T-cell (primary cell): ENCODE data around the gene RAG1. TPM values are rescaled to one million over a fixed set of nuclear protein-coding genes. Genes with fewer than 3 reads are reported as not detected.
"Not testable (repeated sequence)": the region's sequence is repeated elsewhere in the genome, so short reads cannot be mapped to it uniquely, and the experiment has no call there.

Experiments
- ATAC-seq, 4 experiments: fragments of 200-7000 bp in 3 of 4; fragments of 150-1000 bp in 1 of 4; cut with Tn5 transposase; replicated peaks in 1 of 4; 1 replicate in 3 of 4; 2 replicates in 1 of 4; pipeline ENCODE4 v1.10.0; 2021; ENCODE audit warnings: moderate library complexity in 3 of 4, mild to moderate bottlenecking in 2 of 4, moderate number of reproducible peaks in 1 of 4
- CTCF ChIA-PET, 2 donors: fragments of 300-600 bp; sonication (Branson Sonifier 250); formaldehyde crosslinking; loops; one replicate each; lab custom pipeline; 2022; ENCODE audit warnings: antibody characterized with exemption in 2 of 2; lab: Charles Lee
- POLR2A ChIA-PET, 2 donors: fragments of 300-600 bp; sonication (Branson Sonifier 250); formaldehyde crosslinking; loops; one replicate each; lab custom pipeline; 2022; ENCODE audit warnings: antibody characterized with exemption in 2 of 2; lab: Charles Lee
- DNase-seq, 35 experiments: peaks; one replicate each; pipeline versions ENCODE4 v3.0.0 to v3.0.0-alpha.2; 2013 to 2023
- H3K27ac ChIP-seq: one replicate; pipeline ENCODE4 v1.5.1; 2013; ENCODE audit warnings: low read length
- H3K27me3 ChIP-seq, 2 experiments: replicated peaks in 1 of 2; 1 replicate in 1 of 2; 2 replicates in 1 of 2; pipeline versions ENCODE4 v1.6.1 to v1.7.0; 2013; ENCODE audit warnings: low read length in 1 of 2, mixed read lengths in 1 of 2; ENCODE audit not compliant: control insufficient read depth in 2 of 2, insufficient read depth in 2 of 2; ENCODE audit errors: extremely low read depth in 1 of 2
- H3K36me3 ChIP-seq, 2 donors: 1 replicate in 1 of 2; 2 replicates in 1 of 2; pipeline versions ENCODE4 v1.6.1 to v1.7.0; 2013; ENCODE audit warnings: low read length in 1 of 2; ENCODE audit not compliant: control insufficient read depth in 2 of 2, insufficient read depth in 1 of 2; ENCODE audit errors: extremely low read depth in 1 of 2
- H3K4me1 ChIP-seq, 2 experiments: 1 replicate in 1 of 2; 2 replicates in 1 of 2; pipeline versions ENCODE4 v1.6.1 to v1.7.0; 2013; ENCODE audit warnings: low read length in 2 of 2, mixed read lengths in 1 of 2; ENCODE audit not compliant: insufficient read depth in 2 of 2, control insufficient read depth in 1 of 2; ENCODE audit errors: extremely low read depth in 1 of 2
- H3K4me3 ChIP-seq, 2 donors: 1 replicate in 1 of 2; 2 replicates in 1 of 2; pipeline versions ENCODE4 v1.5.1 to v1.7.0; 2013; ENCODE audit warnings: mild to moderate bottlenecking in 2 of 2, low read length in 1 of 2, moderate library complexity in 1 of 2; ENCODE audit not compliant: control insufficient read depth in 1 of 2; ENCODE audit errors: extremely low read depth in 1 of 2
- H3K9me3 ChIP-seq: 2 replicates; pipeline ENCODE4 v1.7.0; 2013
- H3K27ac Mint-ChIP-seq, 2 donors: one replicate each; pipeline ENCODE4 v1.8.0; 2020 to 2021; ENCODE audit warnings: mild to moderate bottlenecking in 2 of 2, mixed read lengths in 2 of 2
- H3K27me3 Mint-ChIP-seq, 2 donors: one replicate each; pipeline ENCODE4 v1.8.0; 2021 to 2022; ENCODE audit warnings: mixed read lengths in 2 of 2
- H3K36me3 Mint-ChIP-seq: one replicate; pipeline ENCODE4 v1.8.0; 2021; ENCODE audit warnings: mixed read lengths
- H3K4me1 Mint-ChIP-seq, 3 donors: one replicate each; pipeline ENCODE4 v1.8.0; 2020 to 2022; ENCODE audit warnings: mixed read lengths in 3 of 3, mild to moderate bottlenecking in 1 of 3
- H3K4me3 Mint-ChIP-seq, 3 donors: one replicate each; pipeline ENCODE4 v1.8.0; 2020 to 2022; ENCODE audit warnings: mild to moderate bottlenecking in 3 of 3, mixed read lengths in 3 of 3, moderate library complexity in 3 of 3
- H3K9me3 Mint-ChIP-seq, 3 donors: one replicate each; pipeline ENCODE4 v1.8.0; 2020 to 2022; ENCODE audit warnings: mixed read lengths in 3 of 3
- WGBS: methylation state at CpG from one replicate; pipeline ENCODE4 v1.1.5; 2013; ENCODE audit warnings: missing lambda C conversion rate; ENCODE audit not compliant: insufficient coverage; 5-methylcytosine and 5-hydroxymethylcytosine counted together
- total RNA-seq, 35 experiments: library from RNA in 6 of 35; stranded (reverse) in 6 of 35; fragments of 120-200 nt in 1 of 35; gene quantifications; one replicate each; pipeline versions ENCODE4 v1.2.1 to v1.2.4 and lab custom pipeline; 2013 to 2026

RAG1 gene
- total RNA-seq, 5 donors from 2014 or later (not counting 1 experiment from before 2014, with no cell fraction given), result 0.10 to 0.67 (median 0.39) TPM

DNA sequence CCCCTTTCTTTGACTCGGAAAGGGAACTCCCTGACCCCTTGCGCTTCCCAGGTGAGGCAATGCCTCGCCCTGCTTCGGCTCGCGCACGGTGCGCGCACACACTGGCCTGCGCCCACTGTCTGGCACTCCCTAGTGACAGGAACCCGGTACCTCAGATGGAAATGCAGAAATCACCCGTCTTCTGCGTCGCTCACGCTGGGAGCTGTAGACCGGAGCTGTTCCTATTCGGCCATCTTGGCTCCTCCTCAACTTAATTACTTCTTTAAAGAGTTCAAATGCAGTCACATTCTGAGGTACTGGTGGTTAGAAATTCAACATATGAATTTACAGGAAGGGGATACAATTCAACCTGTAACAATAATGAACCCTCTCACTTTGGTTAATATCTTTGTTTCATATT is 10.4 kb upstream of the RAG1 start:
- CTCF ChIA-PET, H3K4me3 Mint-ChIP-seq, H3K9me3 ChIP-seq, H3K27me3 ChIP-seq, H3K4me3 ChIP-seq, H3K36me3 ChIP-seq, H3K4me1 ChIP-seq, H3K27me3 Mint-ChIP-seq, H3K27ac ChIP-seq, POLR2A ChIA-PET, ATAC-seq, DNase-seq, H3K36me3 Mint-ChIP-seq: not testable (repeated sequence)
- WGBS, result no CpG with 5 or more reads among the region's 17 CpGs
- Mint-ChIP-seq H3K27ac (peak overlapping the region in 1 of 2 donors; percentile 36), H3K9me3 (peaks cover 0 to 10% (median 5%) of the 10 kb centered on the region in 3 donors), H3K4me1 (peaks cover 14 to 29% (median 28%) of the 10 kb centered on the region in 3 donors)

DNA sequence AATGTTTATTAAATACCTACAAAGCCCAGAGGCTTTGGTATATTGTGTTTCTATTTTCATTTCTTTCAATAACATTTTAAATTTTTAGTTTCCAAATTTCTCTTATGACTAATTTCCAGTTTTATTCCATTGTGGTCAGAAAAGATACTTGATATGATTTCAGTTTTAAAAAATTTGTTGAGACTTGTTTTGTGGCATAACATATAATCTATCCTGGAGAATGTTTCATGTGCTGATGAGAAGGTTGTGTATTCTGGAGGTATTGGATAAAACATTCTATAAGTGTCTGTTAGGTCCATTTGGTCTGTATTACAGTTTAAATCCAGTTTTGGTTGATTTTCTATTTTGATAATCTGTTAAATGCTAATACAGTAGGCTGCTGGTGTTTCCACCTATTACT is 9.8 kb upstream of the RAG1 start:
- peak overlapping the region; percentile 77 to 78 for H3K27ac Mint-ChIP-seq
- ChIA-PET POLR2A (no interaction called here), CTCF (no interaction called here)
- H3K9me3 Mint-ChIP-seq, result peaks cover 0 to 10% (median 5%) of the 10 kb centered on the region in 3 donors
- Histone ChIP-seq H3K4me3 (peak overlapping the region in 1 of 2 donors; percentile 12), H3K36me3 (no peaks in the 10 kb centered on the region), H3K4me1 (peaks cover 0 to 9% of the 10 kb centered on the region in 2 experiments), H3K27me3 (no peaks in the 10 kb centered on the region), H3K9me3 (no peaks in the 10 kb centered on the region), H3K27ac (peak overlapping the region; percentile 78)
- DNase-seq (no peak), ATAC-seq (no peak)
- H3K27me3 Mint-ChIP-seq, result no peaks in the 10 kb centered on the region
- H3K4me3 Mint-ChIP-seq, result peak overlapping the region in 2 of 3 donors; percentile 26 to 31
- peaks cover 14 to 29% (median 28%) of the 10 kb centered on the region in 3 donors for H3K4me1 Mint-ChIP-seq
- no peaks in the 10 kb centered on the region for H3K36me3 Mint-ChIP-seq

DNA sequence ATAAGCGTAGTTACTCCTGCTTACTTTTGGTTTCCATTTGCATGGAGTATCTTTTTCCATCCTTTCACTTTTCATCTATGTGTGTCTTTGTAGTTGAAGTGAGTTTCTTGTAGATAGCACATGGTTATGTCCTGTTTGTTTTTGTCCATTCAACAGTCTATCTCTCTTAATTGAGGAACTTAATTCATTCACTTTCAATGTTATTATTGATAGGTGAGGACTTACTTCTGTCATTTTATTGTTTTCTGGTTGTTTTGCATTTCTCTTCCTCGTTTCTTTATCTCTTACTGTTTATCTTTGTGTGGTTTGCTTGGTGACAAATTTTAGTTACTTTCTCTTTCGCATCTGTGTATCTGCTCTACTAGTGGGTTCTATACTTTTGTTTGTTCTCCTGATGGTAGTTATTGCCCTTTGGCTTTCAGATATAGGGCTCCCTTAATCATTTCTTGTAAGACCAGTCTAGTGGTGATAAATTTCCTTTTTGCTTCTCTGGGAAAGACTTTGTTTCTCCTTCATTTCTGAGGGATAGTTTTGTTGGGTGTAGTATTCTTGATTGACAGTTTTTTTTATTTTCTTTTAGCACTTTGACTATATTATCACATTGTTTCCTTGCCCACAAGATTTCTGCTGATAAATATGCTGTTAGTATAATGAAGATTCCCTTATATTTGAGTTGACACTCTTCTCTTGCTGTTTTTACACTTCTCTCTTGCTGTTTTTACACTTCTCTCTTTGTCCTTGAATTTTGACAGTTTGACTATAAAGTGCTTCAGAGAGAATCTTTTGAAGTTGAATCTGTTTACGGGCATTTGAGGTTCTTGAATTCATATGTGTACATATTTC is 9.0 kb upstream of the RAG1 start:
- peaks cover 0 to 9% of the 10 kb centered on the region in 2 experiments for H3K4me1 ChIP-seq
- peak overlapping the region in 1 of 2 donors; percentile 12 for H3K4me3 ChIP-seq
- no peaks in the 10 kb centered on the region for H3K27me3 ChIP-seq
- H3K4me1 Mint-ChIP-seq, result peaks cover 14 to 29% (median 28%) of the 10 kb centered on the region in 3 donors
- H3K9me3 ChIP-seq, result no peaks in the 10 kb centered on the region
- no CpG with 5 or more reads among the region's 4 CpGs for WGBS
- ATAC-seq (peak; percentile 54 to 82 (median 64)), DNase-seq (peak in 1 of 35 experiments; percentile 34)
- H3K27ac ChIP-seq, result peak overlapping the region; percentile 78
- peak overlapping the region; percentile 77 to 78 for H3K27ac Mint-ChIP-seq
- H3K27me3 Mint-ChIP-seq, result peaks cover 0 to under 1% of the 10 kb centered on the region in 2 donors
- CTCF ChIA-PET, result no interaction called here
- POLR2A ChIA-PET, result no interaction called here
- H3K9me3 Mint-ChIP-seq, result peaks cover 0 to 10% (median 5%) of the 10 kb centered on the region in 3 donors
- H3K36me3 Mint-ChIP-seq, result no peaks in the 10 kb centered on the region
- no peaks in the 10 kb centered on the region for H3K36me3 ChIP-seq
- H3K4me3 Mint-ChIP-seq, result peak overlapping the region; percentile 26 to 69 (median 31)

DNA sequence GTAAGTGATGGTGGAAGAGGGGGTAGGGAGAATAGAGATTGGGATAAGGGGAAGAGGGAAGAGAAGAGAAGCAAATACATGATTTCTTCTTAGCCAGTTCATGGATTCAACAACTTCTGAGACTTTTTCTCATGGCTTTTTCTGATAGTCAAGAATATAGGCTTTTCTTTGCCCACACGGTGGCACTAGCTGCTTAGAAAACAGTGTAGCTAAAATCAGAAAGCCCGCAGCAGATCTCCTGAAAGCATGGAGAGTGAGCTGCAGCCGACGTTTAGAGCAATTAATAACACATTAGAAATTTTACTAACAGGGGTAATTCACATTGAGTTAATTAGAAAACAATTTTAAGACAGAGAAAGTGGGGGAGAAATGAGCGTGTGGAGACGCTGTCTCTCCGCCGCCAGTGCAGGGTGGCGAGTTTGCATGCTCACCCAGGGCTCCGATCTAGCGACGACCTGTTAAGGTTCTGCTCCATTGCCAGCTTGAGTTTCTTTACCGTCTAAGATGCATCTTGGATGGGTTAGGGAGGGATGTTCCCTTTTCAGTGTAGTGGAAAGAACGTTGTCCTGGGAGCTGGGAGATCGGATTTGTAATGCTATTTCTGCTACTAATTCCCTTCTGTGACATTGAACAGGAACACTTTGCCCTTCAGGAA is 3.3 kb upstream of the RAG1 start:
- DNase-seq (peak in 31 of 35 experiments; percentile 5 to 72 (median 30)), ATAC-seq (peak; percentile 56 to 69 (median 60))
- H3K4me3 ChIP-seq, result peak overlapping the region; percentile 4 to 48
- Mint-ChIP-seq H3K27ac (no peak overlapping the region), H3K9me3 (peaks cover 0 to 6% (median 5%) of the 10 kb centered on the region in 3 donors), H3K36me3 (no peaks in the 10 kb centered on the region), H3K4me3 (peak overlapping the region; percentile 64 to 79 (median 68)), H3K4me1 (peaks cover 7 to 20% (median 14%) of the 10 kb centered on the region in 3 donors), H3K27me3 (peaks cover 34% of the 10 kb centered on the region in 2 donors)
- no peak overlapping the region for H3K27ac ChIP-seq
- H3K9me3 ChIP-seq, result no peaks in the 10 kb centered on the region
- H3K4me1 ChIP-seq, result peaks cover 0 to 12% of the 10 kb centered on the region in 2 experiments
- 5% methylated on average over 6 of the region's 15 CpGs for WGBS
- ChIA-PET CTCF (interaction anchor here (0.6 to 6.6 kb wide), 21 partner anchors 9 to 376 kb away, joined by 3 to 97 read pairs (median 4); no protein-coding TSS in a partner anchor), POLR2A (no interaction called here)
- H3K27me3 ChIP-seq, result peaks cover 0 to 10% of the 10 kb centered on the region in 2 experiments
- no peaks in the 10 kb centered on the region for H3K36me3 ChIP-seq

DNA sequence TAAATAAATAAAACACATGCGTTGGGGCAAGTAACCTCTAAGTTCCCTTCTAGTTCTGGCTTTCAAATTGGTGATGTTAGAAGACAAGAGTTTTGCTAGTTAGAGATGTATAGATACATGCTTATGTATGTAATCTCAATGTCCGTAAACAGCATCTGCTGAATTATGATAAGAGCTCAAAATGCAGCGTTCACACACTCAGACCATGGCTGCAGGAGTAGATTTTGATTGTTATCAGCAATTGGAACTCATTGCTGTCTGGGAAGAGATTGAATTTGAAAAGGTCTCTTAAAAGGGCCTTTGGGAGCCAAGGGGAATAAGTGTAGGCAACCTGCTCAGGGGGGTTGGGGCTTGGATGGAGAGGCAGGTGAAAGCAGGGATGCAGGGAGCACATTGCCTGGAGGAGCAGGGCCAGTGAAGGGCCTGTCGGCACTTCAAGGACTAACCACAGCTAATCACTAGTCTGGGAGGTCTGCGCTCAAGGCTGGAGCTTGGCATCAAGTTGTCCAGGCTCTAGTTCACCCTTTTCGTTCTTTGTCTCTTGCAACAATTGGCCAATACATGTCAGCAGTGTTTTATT is 2.7 kb upstream of the RAG1 start:
- 84% methylated on average over 5 of the region's 6 CpGs for WGBS
- H3K36me3 Mint-ChIP-seq, result no peaks in the 10 kb centered on the region
- peaks cover 7 to 14% (median 8%) of the 10 kb centered on the region in 3 donors for H3K4me1 Mint-ChIP-seq
- H3K4me1 ChIP-seq, result peaks cover 0 to 8% of the 10 kb centered on the region in 2 experiments
- H3K27ac Mint-ChIP-seq, result no peak overlapping the region
- peaks cover 0 to under 1% (median 0%) of the 10 kb centered on the region in 3 donors for H3K9me3 Mint-ChIP-seq
- no peak for DNase-seq
- H3K27me3 ChIP-seq, result peaks cover 0 to 10% of the 10 kb centered on the region in 2 experiments
- H3K27ac ChIP-seq, result no peak overlapping the region
- peak overlapping the region in 1 of 2 donors; percentile 4 for H3K4me3 ChIP-seq
- ChIA-PET CTCF (interaction anchor here (0.6 to 6.6 kb wide), 15 partner anchors 8 to 1457 kb away, joined by 3 to 97 read pairs (median 5); no protein-coding TSS in a partner anchor), POLR2A (no interaction called here)
- H3K36me3 ChIP-seq, result no peaks in the 10 kb centered on the region
- peaks cover 34% of the 10 kb centered on the region in 2 donors for H3K27me3 Mint-ChIP-seq
- peak overlapping the region in 2 of 3 donors; percentile 64 to 79 for H3K4me3 Mint-ChIP-seq
- ATAC-seq, result no peak
- H3K9me3 ChIP-seq, result no peaks in the 10 kb centered on the region
